IMR-90 (cell line): Measurements from ENCODE around the gene UBASH3A. TPM values are rescaled to one million over a fixed set of nuclear protein-coding genes. Genes with fewer than 3 reads are reported as not detected.

Experiments used
- ATAC-seq: fragments of 200-7000 bp; cut with Tn5 transposase; 2 replicates; pipeline ENCODE4 v1.9.1; 2020; ENCODE audit warnings: low read depth, mild to moderate bottlenecking, moderate library complexity
- BruUV-seq: library from RNA; stranded (reverse); fragments of 400-500 nt; replicated peaks from 2 replicates; lab custom pipeline; 2021; lab: Mats Ljungman, UMichigan
- CTCF ChIA-PET: fragments of 300-600 bp; formaldehyde crosslinking; extraction: SDS; loops from one replicate; lab custom pipeline; 2021; ENCODE audit warnings: antibody characterized with exemption; lab: Yijun Ruan, JAX
- POLR2A ChIA-PET: fragments of 300-600 bp; sonication (Branson Sonifier 250); formaldehyde crosslinking; loops from one replicate; lab custom pipeline; 2022; ENCODE audit warnings: antibody characterized with exemption; ENCODE audit not compliant: unreplicated experiment; lab: Charles Lee
- DNase-seq: peaks from one replicate; pipeline ENCODE4 v3.0.0; 2013
- H2AFZ ChIP-seq: replicated peaks from 2 replicates; pipeline ENCODE3; 2013; ENCODE audit warnings: low read length, mild to moderate bottlenecking; ENCODE audit not compliant: poor library complexity
- H2AK5ac ChIP-seq: 2 replicates; pipeline ENCODE4 v1.6.1; 2013; ENCODE audit warnings: low read depth, low read length, inconsistent platforms
- H2AK9ac ChIP-seq: replicated peaks from 2 replicates; pipeline ENCODE3; 2013; ENCODE audit warnings: mild to moderate bottlenecking, low read depth, low read length, moderate library complexity; ENCODE audit not compliant: poor library complexity
- H2BK120ac ChIP-seq: 2 replicates; pipeline ENCODE4 v1.6.1; 2013; ENCODE audit warnings: low read depth, low read length, inconsistent platforms
- H2BK15ac ChIP-seq: 3 replicates; pipeline ENCODE4 v1.6.1; 2013; ENCODE audit warnings: low read depth, low read length, inconsistent platforms
- H2BK20ac ChIP-seq: 2 replicates; pipeline ENCODE4 v1.6.1; 2013; ENCODE audit warnings: low read depth, mild to moderate bottlenecking, inconsistent platforms, low read length, moderate library complexity
- H2BK5ac ChIP-seq: 2 replicates; pipeline ENCODE4 v1.6.1; 2013; ENCODE audit warnings: mild to moderate bottlenecking, low read depth, low read length, inconsistent platforms; ENCODE audit not compliant: poor library complexity, severe bottlenecking
- H3K14ac ChIP-seq: replicated peaks from 2 replicates; pipeline ENCODE4 v1.6.1; 2013; ENCODE audit warnings: low read depth, low read length, inconsistent platforms
- H3K18ac ChIP-seq: 2 replicates; pipeline ENCODE4 v1.6.1; 2013; ENCODE audit warnings: low read depth, low read length, control low read depth
- H3K23ac ChIP-seq: 2 replicates; pipeline ENCODE4 v1.6.1; 2013; ENCODE audit warnings: low read depth, low read length, inconsistent platforms
- H3K27ac ChIP-seq: 2 replicates; pipeline ENCODE4 v1.5.1; 2013; ENCODE audit warnings: mild to moderate bottlenecking, control low read depth, low read length; ENCODE audit not compliant: insufficient read depth
- H3K27me3 ChIP-seq: 2 replicates; pipeline ENCODE4 v1.6.1; 2013; ENCODE audit warnings: low read length; ENCODE audit not compliant: control insufficient read depth, insufficient read depth
- H3K36me3 ChIP-seq: 2 replicates; pipeline ENCODE4 v1.6.1; 2013; ENCODE audit warnings: low read length, mixed read lengths; ENCODE audit not compliant: control insufficient read depth, insufficient read depth
- H3K4ac ChIP-seq: 2 replicates; pipeline ENCODE4 v1.6.1; 2013; ENCODE audit warnings: low read depth, low read length, inconsistent platforms
- H3K4me1 ChIP-seq: 2 replicates; pipeline ENCODE4 v1.6.1; 2013; ENCODE audit warnings: low read length, mixed read lengths; ENCODE audit not compliant: control insufficient read depth, insufficient read depth
- H3K4me2 ChIP-seq: 2 replicates; pipeline ENCODE4 v1.6.1; 2013; ENCODE audit warnings: low read depth, mild to moderate bottlenecking, control low read depth, low read length, moderate library complexity
- H3K4me3 ChIP-seq: 2 replicates; pipeline ENCODE4 v1.5.1; 2013; ENCODE audit warnings: low read depth, mild to moderate bottlenecking, control low read depth, low read length, moderate library complexity; ENCODE audit not compliant: insufficient read depth
- H3K56ac ChIP-seq: 2 replicates; pipeline ENCODE4 v1.6.1; 2013; ENCODE audit warnings: low read length, inconsistent platforms; ENCODE audit not compliant: insufficient read depth; ENCODE audit errors: extremely low read depth
- H3K79me1 ChIP-seq, 2 experiments: 2 replicates each; pipeline ENCODE4 v1.6.1; 2013; ENCODE audit warnings: low read length in 2 of 2, inconsistent platforms in 1 of 2, low read depth in 1 of 2
- H3K9ac ChIP-seq: 2 replicates; pipeline ENCODE4 v1.6.1; 2013; ENCODE audit warnings: low read depth, low read length, control low read depth
- H3K9me1 ChIP-seq: 2 replicates; pipeline ENCODE4 v1.6.1; 2013; ENCODE audit warnings: low read length, inconsistent platforms; ENCODE audit not compliant: insufficient read depth
- H3K9me3 ChIP-seq: 2 replicates; pipeline ENCODE4 v1.6.1; 2013; ENCODE audit warnings: low read length; ENCODE audit not compliant: control insufficient read depth, insufficient read depth
- H4K20me1 ChIP-seq: 2 replicates; pipeline ENCODE4 v1.6.1; 2013; ENCODE audit warnings: low read length, inconsistent platforms; ENCODE audit not compliant: insufficient read depth
- H4K5ac ChIP-seq: 2 replicates; pipeline ENCODE4 v1.6.1; 2013; ENCODE audit warnings: mild to moderate bottlenecking, low read depth, low read length, control low read depth
- H4K8ac ChIP-seq, 2 experiments: 2 replicates each; pipeline ENCODE4 v1.6.1; 2013; ENCODE audit warnings: low read depth in 2 of 2, low read length in 2 of 2, control low read depth in 1 of 2, inconsistent platforms in 1 of 2
- H4K91ac ChIP-seq: 2 replicates; pipeline ENCODE4 v1.6.1; 2013; ENCODE audit warnings: low read depth, low read length, inconsistent platforms; ENCODE audit not compliant: insufficient read depth
- BHLHE40 ChIP-seq: fragments of 150-350 bp; IDR thresholded peaks from 2 replicates; pipeline ENCODE4 v1.6.1; 2016; ENCODE audit warnings: mild to moderate bottlenecking, low read depth, low read length
- CEBPB ChIP-seq: IDR thresholded peaks from 2 replicates; pipeline ENCODE4 v1.6.1; 2012; ENCODE audit warnings: low read depth, low read length, improper control_type of control experiment
- ELK1 ChIP-seq: fragments of 150-350 bp; IDR thresholded peaks from 2 replicates; pipeline ENCODE4 v1.6.1; 2016; ENCODE audit warnings: low read depth, mild to moderate bottlenecking, low read length, moderate library complexity, borderline replicate concordance
- FOS ChIP-seq: fragments of 150-350 bp; IDR thresholded peaks from 2 replicates; pipeline ENCODE4 v1.6.1; 2016; ENCODE audit warnings: low read depth, low read length
- MAFK ChIP-seq: IDR thresholded peaks from 2 replicates; pipeline ENCODE4 v1.6.1; 2012; ENCODE audit warnings: low read depth, low read length, improper control_type of control experiment
- MXI1 ChIP-seq: IDR thresholded peaks from 2 replicates; pipeline ENCODE4 v1.6.1; 2012; ENCODE audit warnings: low read depth, mild to moderate bottlenecking, low read length, moderate library complexity, borderline replicate concordance
- NFE2L2 ChIP-seq: fragments of 150-350 bp; IDR thresholded peaks from 2 replicates; pipeline ENCODE4 v1.6.1; 2016; ENCODE audit warnings: low read depth, mild to moderate bottlenecking, low read length
- RCOR1 ChIP-seq: IDR thresholded peaks from 2 replicates; pipeline ENCODE4 v1.6.1; 2012; ENCODE audit warnings: mild to moderate bottlenecking, low read length, improper control_type of control experiment; ENCODE audit not compliant: insufficient replicate concordance
- SMC3 ChIP-seq: fragments of 150-350 bp; IDR thresholded peaks from 2 replicates; pipeline ENCODE4 v1.6.1; 2016; ENCODE audit warnings: low read depth, mild to moderate bottlenecking, antibody characterized with exemption, low read length, moderate library complexity
- USF2 ChIP-seq: fragments of 150-350 bp; IDR thresholded peaks from 2 replicates; pipeline ENCODE4 v1.6.1; 2017; ENCODE audit warnings: mild to moderate bottlenecking, antibody characterized with exemption, low read length, low read depth
- WGBS, 2 experiments: methylation state at CpG; one replicate each; pipeline versions ENCODE4 v1.1.5 to v1.1.7; 2013; ENCODE audit warnings: missing lambda C conversion rate in 2 of 2; ENCODE audit not compliant: insufficient read length in 1 of 2; ENCODE audit errors: extremely low coverage in 2 of 2; 5-methylcytosine and 5-hydroxymethylcytosine counted together
- dilution Hi-C: fragments of 300-500 bp; cut with HindIII; formaldehyde crosslinking; loops from one replicate; pipeline ENCODE4 v1.14.3; 2018; ENCODE audit warnings: low sequenced_read_pairs; ENCODE audit not compliant: unreplicated experiment
- in situ Hi-C: fragments of 300-500 bp; cut with MboI; formaldehyde crosslinking; loops from 3 replicates; pipeline ENCODE4 v1.14.3; 2019; ENCODE audit warnings: low sequenced_read_pairs, inconsistent platforms, mixed read lengths
- intact Hi-C: fragments of 100-400 bp; cut with micrococcal nuclease; formaldehyde crosslinking; loops from 2 replicates; pipeline ENCODE4 v1.10.0; 2022
- polyA plus RNA-seq, 3 experiments: library from polyadenylated mRNA; depleted of rRNA; stranded (reverse); fragments of >200 nt; gene quantifications; 2 replicates each; pipeline ENCODE4 v1.2.3, GENCODE V29; 2012; ENCODE audit warnings: low replicate concordance in 1 of 3
- total RNA-seq: library from RNA; depleted of rRNA; stranded (reverse); fragments of >200 nt; gene quantifications from 2 replicates; pipeline ENCODE4 v1.2.3, GENCODE V29; 2012

The UBASH3A gene
- total and polyA plus RNA-seq, 2 of the 4 experiments (the other 2 are of a cell fraction) = not detected

DNA sequence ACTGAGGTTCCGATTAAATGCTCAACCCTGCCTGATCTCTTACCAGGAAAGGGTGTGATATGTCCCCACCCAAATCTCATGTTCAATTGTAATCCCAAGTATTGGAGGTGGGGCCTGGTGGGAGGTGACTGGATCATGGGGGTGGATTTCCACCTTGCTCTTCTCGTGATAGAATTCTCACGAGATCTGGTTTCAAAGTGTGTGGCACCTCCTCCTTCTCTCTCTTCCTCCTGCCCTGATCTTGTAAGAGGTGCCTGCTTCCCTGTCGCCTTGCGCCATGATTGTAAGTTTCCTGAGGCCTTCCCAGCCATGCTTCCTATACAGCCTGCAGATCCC, 57.5 kb downstream of the UBASH3A start:
- no peak overlapping the region for H3K14ac ChIP-seq
- no peak overlapping the region for H2AK9ac ChIP-seq
- no peaks in the 10 kb centered on the region for H3K9me1 ChIP-seq
- POLR2A ChIA-PET = no interaction called here
- in situ Hi-C loops (no loop called here), dilution Hi-C loops (no loop called here), intact Hi-C loops (no loop called here)
- no peak overlapping the region for H3K56ac ChIP-seq
- H3K4me2 ChIP-seq = no peak overlapping the region
- no peak overlapping the region for H2AFZ ChIP-seq
- H2AK5ac ChIP-seq = no peak overlapping the region
- no peak overlapping the region for H3K9ac ChIP-seq
- H3K9me3 ChIP-seq = no peaks in the 10 kb centered on the region
- no peaks in the 10 kb centered on the region for H4K20me1 ChIP-seq
- CTCF ChIA-PET = no interaction called here
- no peaks in the 10 kb centered on the region for H3K4me1 ChIP-seq
- H3K27me3 ChIP-seq = peaks cover 6% of the 10 kb centered on the region
- no peaks in the 10 kb centered on the region for H3K36me3 ChIP-seq
- no peak overlapping the region for H2BK5ac ChIP-seq
- ATAC-seq (no peak), DNase-seq (no peak)
- no peak overlapping the region for H3K23ac ChIP-seq
- no peak overlapping the region for H4K5ac ChIP-seq
- H4K8ac ChIP-seq = no peak overlapping the region
- no peak overlapping the region for H3K4me3 ChIP-seq
- H2BK15ac ChIP-seq = no peak overlapping the region
- no CpG with 5 or more reads among the region's 5 CpGs for WGBS, 2 experiments
- no peak overlapping the region for H2BK20ac ChIP-seq
- no TSS peak for BruUV-seq
- H2BK120ac ChIP-seq = no peak overlapping the region
- no peak overlapping the region for H3K18ac ChIP-seq
- no peak overlapping the region for H3K4ac ChIP-seq
- no peaks in the 10 kb centered on the region for H3K79me1 ChIP-seq
- no peak overlapping the region for H3K27ac ChIP-seq
- no peak overlapping the region for H4K91ac ChIP-seq
- TF ChIP-seq USF2 (no peak), FOS (no peak), MXI1 (no peak), MAFK (no peak), SMC3 (no peak), RCOR1 (no peak), BHLHE40 (no peak), ELK1 (no peak), NFE2L2 (no peak), CEBPB (no peak)
